Activated CD4-positive, alpha-beta memory T cell treated with anti-CD3 and anti-CD28 coated beads, Interleukin-2, amount 10 ng/mL, durations not matched to agents 7 days and 5 days (primary cell): ENCODE data around the gene INSC. TPM values are rescaled to one million over a fixed set of nuclear protein-coding genes. Genes with fewer than 3 reads are reported as not detected.
"Not testable (repeated sequence)": the region's sequence is repeated elsewhere in the genome, so short reads cannot be mapped to it uniquely, and the experiment has no call there.

ENCODE experiments used
- CTCF ChIA-PET: fragments of 350-600 bp; sonication (Branson Sonifier 250); formaldehyde crosslinking; loops from one replicate; lab custom pipeline; 2021; ENCODE audit warnings: antibody characterized with exemption, inconsistent platforms; lab: Charles Lee
- POLR2A ChIA-PET: fragments of 350-600 bp; sonication (Branson Sonifier 250); formaldehyde crosslinking; loops from one replicate; lab custom pipeline; 2021; ENCODE audit warnings: antibody characterized with exemption; lab: Charles Lee
- DNase-seq: peaks from one replicate; pipeline ENCODE4 v3.0.0-alpha.2; 2020
- H3K27ac Mint-ChIP-seq: one replicate; pipeline ENCODE4 v1.8.0; 2021; ENCODE audit warnings: mild to moderate bottlenecking, mixed read lengths
- H3K27me3 Mint-ChIP-seq: one replicate; pipeline ENCODE4 v1.8.0; 2021; ENCODE audit warnings: mixed read lengths
- H3K36me3 Mint-ChIP-seq: one replicate; pipeline ENCODE4 v1.8.0; 2021; ENCODE audit warnings: low read depth, mixed read lengths
- H3K4me1 Mint-ChIP-seq: one replicate; pipeline ENCODE4 v1.8.0; 2021; ENCODE audit warnings: mixed read lengths
- H3K4me3 Mint-ChIP-seq: one replicate; pipeline ENCODE4 v1.8.0; 2021; ENCODE audit warnings: mild to moderate bottlenecking, mixed read lengths
- H3K9me3 Mint-ChIP-seq: one replicate; pipeline ENCODE4 v1.8.0; 2021; ENCODE audit warnings: mixed read lengths
- total RNA-seq, 2 experiments: library from RNA; stranded (reverse); gene quantifications; one replicate each; pipeline ENCODE4 v1.2.3, GENCODE V29; 2021

INSC gene
- total RNA-seq: under 1 TPM; 0.15 to 0.18 TPM

GRCh38 chr11:15114501-15115475 lies at the start of gene INSC:
TSS of gene INSC (plus strand) at chr11:15114923. CDS start at chr11:15149175, 34,252 bp downstream.
- peaks cover 3% of the 10 kb centered on the region for H3K36me3 Mint-ChIP-seq
- ChIA-PET POLR2A (no interaction called here), CTCF (interaction anchor here (1.7 kb wide), 2 partner anchors 14 to 40 kb away, joined by 4 read pairs; no protein-coding TSS in a partner anchor)
- no peak within 1 kb of the TSS for H3K4me3 Mint-ChIP-seq
- no peak within 1 kb of the TSS for H3K27ac Mint-ChIP-seq
- peaks cover 37% of the 10 kb centered on the region for H3K4me1 Mint-ChIP-seq
- no peak for DNase-seq
- peaks cover 27% of the 10 kb centered on the region for H3K27me3 Mint-ChIP-seq
- H3K9me3 Mint-ChIP-seq: no peaks in the 10 kb centered on the region

GRCh38 chr11:15069751-15070150 lies 45.0 kb upstream of the INSC start:
- POLR2A ChIA-PET, DNase-seq, H3K4me3 Mint-ChIP-seq, H3K36me3 Mint-ChIP-seq, H3K27ac Mint-ChIP-seq, H3K9me3 Mint-ChIP-seq: not testable (repeated sequence)
- Mint-ChIP-seq H3K4me1 (peaks cover 16% of the 10 kb centered on the region), H3K27me3 (peaks cover 22% of the 10 kb centered on the region)
- CTCF ChIA-PET: interaction anchor here (1.6 kb wide), 1 partner anchor 162 kb away, joined by 5 read pairs; no protein-coding TSS in a partner anchor

GRCh38 chr11:15071556-15072255 lies 43.0 kb upstream of the INSC start:
- H3K4me3 Mint-ChIP-seq: no peak overlapping the region
- H3K27me3 Mint-ChIP-seq: peaks cover 21% of the 10 kb centered on the region
- POLR2A ChIA-PET: no interaction called here
- H3K36me3 Mint-ChIP-seq: no peaks in the 10 kb centered on the region
- no peak overlapping the region for H3K27ac Mint-ChIP-seq
- peaks cover 19% of the 10 kb centered on the region for H3K4me1 Mint-ChIP-seq
- peaks cover 4% of the 10 kb centered on the region for H3K9me3 Mint-ChIP-seq
- DNase-seq: no peak
- CTCF ChIA-PET: interaction anchor here (1.6 kb wide), 1 partner anchor 163 kb away, joined by 5 read pairs; no protein-coding TSS in a partner anchor

GRCh38 chr11:15072551-15073143 lies 42.1 kb upstream of the INSC start:
- H3K27me3 Mint-ChIP-seq: peaks cover 21% of the 10 kb centered on the region
- H3K27ac Mint-ChIP-seq: no peak overlapping the region
- peaks cover 19% of the 10 kb centered on the region for H3K4me1 Mint-ChIP-seq
- ChIA-PET POLR2A (interaction anchor here (1.4 kb wide), 1 partner anchor 165 kb away, joined by 4 read pairs; no protein-coding TSS in a partner anchor), CTCF (interaction anchor here (2.9 to 3.4 kb wide), 2 partner anchors 66 to 98 kb away, joined by 26 to 31 read pairs; no protein-coding TSS in a partner anchor)
- peaks cover 4% of the 10 kb centered on the region for H3K9me3 Mint-ChIP-seq
- no peaks in the 10 kb centered on the region for H3K36me3 Mint-ChIP-seq
- no peak for DNase-seq
- no peak overlapping the region for H3K4me3 Mint-ChIP-seq

- DNase-seq: no peak
- CTCF ChIA-PET: interaction anchor here (1.3 to 5.4 kb wide), 10 partner anchors 8 to 167 kb away, joined by 3 to 135 read pairs (median 10); no protein-coding TSS in a partner anchor
- peaks cover 19% of the 10 kb centered on the region for H3K4me1 Mint-ChIP-seq
- H3K4me3 Mint-ChIP-seq: peak within 1 kb of the TSS; percentile 63
- peak within 1 kb of the TSS; percentile 12 for H3K27ac Mint-ChIP-seq
- no peaks in the 10 kb centered on the region for H3K36me3 Mint-ChIP-seq
- peaks cover 23% of the 10 kb centered on the region for H3K27me3 Mint-ChIP-seq
- peaks cover 4% of the 10 kb centered on the region for H3K9me3 Mint-ChIP-seq
- POLR2A ChIA-PET: interaction anchor here (0.9 to 1.4 kb wide), 2 partner anchors 165 to 166 kb away, joined by 3 to 4 read pairs; no protein-coding TSS in a partner anchor
These were observed 41.1 kb upstream of the INSC start, which contains the start of gene CALCB for GRCh38 chr11:15073361-15074205. TSS of gene CALCB (plus strand) at chr11:15073593. CDS start at chr11:15074719, 1,126 bp downstream.

- Mint-ChIP-seq H3K9me3 (peaks cover 4% of the 10 kb centered on the region), H3K36me3 (no peaks in the 10 kb centered on the region), H3K4me3 (peak overlapping the region; percentile 63), H3K27me3 (peaks cover 23% of the 10 kb centered on the region), H3K4me1 (peaks cover 19% of the 10 kb centered on the region), H3K27ac (peak overlapping the region; percentile 12)
- ChIA-PET CTCF (interaction anchor here (0.7 to 5.4 kb wide), 27 partner anchors 9 to 284 kb away, joined by 3 to 135 read pairs (median 5); partner anchors contain the start of genes CYP2R1 and INSC), POLR2A (interaction anchor here (0.9 to 1.2 kb wide), 2 partner anchors 165 to 166 kb away, joined by 3 read pairs; no protein-coding TSS in a partner anchor)
- peak; percentile 87 for DNase-seq
These were observed 40.2 kb upstream of the INSC start for GRCh38 chr11:15074206-15075161.

GRCh38 chr11:15075162-15075526 lies 39.6 kb upstream of the INSC start:
- Mint-ChIP-seq H3K4me1 (peaks cover 19% of the 10 kb centered on the region), H3K27me3 (peaks cover 26% of the 10 kb centered on the region), H3K36me3 (no peaks in the 10 kb centered on the region), H3K27ac (no peak overlapping the region), H3K9me3 (peaks cover under 1% of the 10 kb centered on the region), H3K4me3 (peak overlapping the region; percentile 63)
- CTCF ChIA-PET: interaction anchor here (0.7 to 5.4 kb wide), 25 partner anchors 10 to 285 kb away, joined by 3 to 135 read pairs (median 5); partner anchors contain the start of genes CYP2R1 and INSC
- POLR2A ChIA-PET: interaction anchor here (1.2 kb wide), 1 partner anchor 165 kb away, joined by 3 read pairs; no protein-coding TSS in a partner anchor
- no peak for DNase-seq

GRCh38 chr11:15091175-15091574 lies 23.5 kb upstream of the INSC start:
- no peak for DNase-seq
- no peaks in the 10 kb centered on the region for H3K9me3 Mint-ChIP-seq
- peaks cover 21% of the 10 kb centered on the region for H3K27me3 Mint-ChIP-seq
- H3K36me3 Mint-ChIP-seq: no peaks in the 10 kb centered on the region
- H3K4me1 Mint-ChIP-seq: peaks cover 3% of the 10 kb centered on the region
- CTCF ChIA-PET: interaction anchor here (2.0 to 7.1 kb wide), 2 partner anchors 10 to 17 kb away, joined by 9 to 32 read pairs; no protein-coding TSS in a partner anchor
- POLR2A ChIA-PET: interaction anchor here (0.8 kb wide), 1 partner anchor 10 kb away, joined by 3 read pairs; no protein-coding TSS in a partner anchor
- H3K4me3 Mint-ChIP-seq: no peak overlapping the region
- H3K27ac Mint-ChIP-seq: no peak overlapping the region

- Mint-ChIP-seq H3K36me3 (no peaks in the 10 kb centered on the region), H3K9me3 (no peaks in the 10 kb centered on the region), H3K4me1 (peaks cover 3% of the 10 kb centered on the region), H3K27me3 (peaks cover 18% of the 10 kb centered on the region), H3K4me3 (no peak overlapping the region), H3K27ac (no peak overlapping the region)
- DNase-seq: no peak
- CTCF ChIA-PET: interaction anchor here (0.9 to 7.1 kb wide), 3 partner anchors 9 to 17 kb away, joined by 3 to 32 read pairs (median 9); no protein-coding TSS in a partner anchor
- POLR2A ChIA-PET: interaction anchor here (0.8 kb wide), 1 partner anchor 9 kb away, joined by 3 read pairs; no protein-coding TSS in a partner anchor
These were observed 23.1 kb upstream of the INSC start for GRCh38 chr11:15091625-15092024.

GRCh38 chr11:15093432-15093831 lies 21.3 kb upstream of the INSC start:
- no peak for DNase-seq
- peaks cover 6% of the 10 kb centered on the region for H3K27me3 Mint-ChIP-seq
- ChIA-PET CTCF (interaction anchor here (1.3 to 1.6 kb wide), 3 partner anchors 12 to 189 kb away, joined by 3 to 4 read pairs (median 3); no protein-coding TSS in a partner anchor), POLR2A (no interaction called here)
- H3K4me1 Mint-ChIP-seq: peaks cover 3% of the 10 kb centered on the region
- no peak overlapping the region for H3K4me3 Mint-ChIP-seq
- no peaks in the 10 kb centered on the region for H3K9me3 Mint-ChIP-seq
- no peak overlapping the region for H3K27ac Mint-ChIP-seq
- H3K36me3 Mint-ChIP-seq: no peaks in the 10 kb centered on the region
